H9 (cell line): Measurements from ENCODE around the gene TM7SF3. TPM values are rescaled to one million over a fixed set of nuclear protein-coding genes. Genes with fewer than 3 reads are reported as not detected.

Experiments
- DNase-seq: peaks from one replicate; pipeline ENCODE4 v3.0.0-alpha.2; 2017
- H2AFZ ChIP-seq: one replicate; pipeline ENCODE4 v1.6.1; 2013; ENCODE audit warnings: mild to moderate bottlenecking, low read length, control low read depth, moderate library complexity
- H2AK5ac ChIP-seq: 2 replicates; pipeline ENCODE4 v1.6.1; 2013; ENCODE audit warnings: low read length, control low read depth, mixed read lengths; ENCODE audit not compliant: insufficient read length
- H2BK120ac ChIP-seq: one replicate; pipeline ENCODE4 v1.6.1; 2013; ENCODE audit warnings: low read depth, mild to moderate bottlenecking, low read length, control low read depth, inconsistent platforms; ENCODE audit not compliant: poor library complexity, severe bottlenecking
- H2BK12ac ChIP-seq: 2 replicates; pipeline ENCODE4 v1.6.1; 2013; ENCODE audit warnings: low read length, control low read depth, mixed read lengths, low read depth; ENCODE audit not compliant: insufficient read length
- H2BK15ac ChIP-seq: 2 replicates; pipeline ENCODE4 v1.6.1; 2013; ENCODE audit warnings: low read depth, low read length, control low read depth
- H2BK20ac ChIP-seq: one replicate; pipeline ENCODE4 v1.6.1; 2013; ENCODE audit warnings: low read depth, mild to moderate bottlenecking, low read length, control low read depth, inconsistent platforms; ENCODE audit not compliant: poor library complexity, severe bottlenecking
- H2BK5ac ChIP-seq: 2 replicates; pipeline ENCODE4 v1.6.1; 2013; ENCODE audit warnings: low read length, control low read depth, mixed read lengths; ENCODE audit not compliant: insufficient read length
- H3K14ac ChIP-seq: 2 replicates; pipeline ENCODE4 v1.6.1; 2013; ENCODE audit warnings: low read length, control low read depth; ENCODE audit not compliant: insufficient read depth
- H3K18ac ChIP-seq: 2 replicates; pipeline ENCODE4 v1.6.1; 2013; ENCODE audit warnings: low read depth, mild to moderate bottlenecking, mixed read lengths, low read length, control low read depth; ENCODE audit not compliant: insufficient read length
- H3K23ac ChIP-seq: 2 replicates; pipeline ENCODE4 v1.6.1; 2013; ENCODE audit warnings: low read length, control low read depth, mixed read lengths, low read depth; ENCODE audit not compliant: insufficient read length
- H3K23me2 ChIP-seq: 2 replicates; pipeline ENCODE4 v1.6.1; 2013; ENCODE audit warnings: low read depth, mild to moderate bottlenecking, mixed read lengths, low read length, control low read depth; ENCODE audit not compliant: insufficient read length, poor library complexity, severe bottlenecking
- H3K27ac ChIP-seq: 2 replicates; pipeline ENCODE4 v1.5.1; 2013; ENCODE audit warnings: low read length, control low read depth, mixed read lengths, low read depth; ENCODE audit not compliant: insufficient read length
- H3K27me3 ChIP-seq: 2 replicates; pipeline ENCODE4 v1.6.1; 2013; ENCODE audit warnings: low read length, control low read depth, inconsistent platforms; ENCODE audit not compliant: insufficient read depth
- H3K4ac ChIP-seq: 2 replicates; pipeline ENCODE4 v1.6.1; 2013; ENCODE audit warnings: low read depth, mild to moderate bottlenecking, control low read depth, inconsistent platforms, low read length, moderate library complexity
- H3K4me1 ChIP-seq: 2 replicates; pipeline ENCODE4 v1.6.1; 2013; ENCODE audit warnings: low read length, control low read depth, inconsistent platforms; ENCODE audit not compliant: insufficient read depth
- H3K4me2 ChIP-seq: 2 replicates; pipeline ENCODE4 v1.6.1; 2013; ENCODE audit warnings: low read length, control low read depth, mixed read lengths; ENCODE audit not compliant: insufficient read length, insufficient read depth
- H3K56ac ChIP-seq: 2 replicates; pipeline ENCODE4 v1.6.1; 2013; ENCODE audit warnings: low read depth, mild to moderate bottlenecking, mixed read lengths, low read length, control low read depth; ENCODE audit not compliant: insufficient read length
- H3K79me1 ChIP-seq: 2 replicates; pipeline ENCODE4 v1.6.1; 2013; ENCODE audit warnings: low read depth, mild to moderate bottlenecking, moderate library complexity, low read length, control low read depth, inconsistent platforms; ENCODE audit not compliant: insufficient read depth, poor library complexity, severe bottlenecking
- H3K79me2 ChIP-seq: 2 replicates; pipeline ENCODE4 v1.6.1; 2013; ENCODE audit warnings: low read length, control low read depth, inconsistent platforms; ENCODE audit not compliant: insufficient read depth
- H3K9ac ChIP-seq: 2 replicates; pipeline ENCODE4 v1.6.1; 2013; ENCODE audit warnings: low read length, control low read depth, mixed read lengths; ENCODE audit not compliant: insufficient read length; ENCODE audit errors: extremely low read depth
- H3K9me3 ChIP-seq: one replicate; pipeline ENCODE4 v1.6.1; 2013; ENCODE audit warnings: low read depth, low read length, inconsistent platforms; ENCODE audit not compliant: control insufficient read depth
- H3T11ph ChIP-seq: one replicate; pipeline ENCODE4 v1.6.1; 2013; ENCODE audit warnings: mild to moderate bottlenecking, low read length, control low read depth, inconsistent platforms
- H4K20me1 ChIP-seq: one replicate; pipeline ENCODE4 v1.6.1; 2013; ENCODE audit not compliant: control insufficient read depth, insufficient read length, insufficient read depth
- H4K5ac ChIP-seq: 2 replicates; pipeline ENCODE4 v1.6.1; 2013; ENCODE audit warnings: low read depth, mild to moderate bottlenecking, mixed read lengths, low read length, control low read depth; ENCODE audit not compliant: insufficient read length
- H4K8ac ChIP-seq: replicated peaks from 2 replicates; pipeline ENCODE4 v1.6.1; 2013; ENCODE audit warnings: low read length, control low read depth, mixed read lengths, low read depth; ENCODE audit not compliant: insufficient read length
- H4K91ac ChIP-seq: 2 replicates; pipeline ENCODE4 v1.6.1; 2013; ENCODE audit warnings: low read depth, mild to moderate bottlenecking, moderate library complexity, mixed read lengths, low read length, control low read depth; ENCODE audit not compliant: insufficient read length
- H3K27ac Mint-ChIP-seq, 3 experiments: 2 replicates in 2 of 3; 3 replicates in 1 of 3; pipeline ENCODE4 v1.8.0; 2020 to 2021; ENCODE audit warnings: mixed read lengths in 3 of 3, mild to moderate bottlenecking in 1 of 3, moderate library complexity in 1 of 3
- H3K27me3 Mint-ChIP-seq: 2 replicates; pipeline ENCODE4 v1.8.0; 2021; ENCODE audit warnings: low read depth, mild to moderate bottlenecking, moderate library complexity, mixed read lengths
- H3K36me3 Mint-ChIP-seq, 3 experiments: 2 replicates in 2 of 3; 3 replicates in 1 of 3; pipeline ENCODE4 v1.8.0; 2020 to 2021; ENCODE audit warnings: low read depth in 3 of 3, mixed read lengths in 3 of 3; ENCODE audit not compliant: insufficient read depth in 1 of 3
- H3K4me1 Mint-ChIP-seq, 2 experiments: 2 replicates each; pipeline ENCODE4 v1.8.0; 2020; ENCODE audit warnings: mixed read lengths in 2 of 2
- H3K4me3 Mint-ChIP-seq, 2 experiments: 2 replicates in 1 of 2; 3 replicates in 1 of 2; pipeline ENCODE4 v1.8.0; 2020 to 2021; ENCODE audit warnings: mild to moderate bottlenecking in 2 of 2, mixed read lengths in 2 of 2, moderate library complexity in 1 of 2
- H3K9me3 Mint-ChIP-seq, 2 experiments: 2 replicates in 1 of 2; 3 replicates in 1 of 2; pipeline ENCODE4 v1.8.0; 2020; ENCODE audit warnings: mild to moderate bottlenecking in 2 of 2, mixed read lengths in 2 of 2, moderate library complexity in 1 of 2
- WGBS: extraction: QIAGEN DNeasy Blood & Tissue Kit; methylation state at CpG from one replicate; pipeline ENCODE4 v1.1.7; 2013; ENCODE audit warnings: missing lambda C conversion rate, low lambda C conversion rate, mixed read lengths; ENCODE audit not compliant: insufficient read length; ENCODE audit errors: extremely low coverage; 5-methylcytosine and 5-hydroxymethylcytosine counted together
- total RNA-seq: library from RNA; stranded (reverse); gene quantifications from 2 replicates; pipeline ENCODE4 v1.2.1, GENCODE V29; 2021
- TF ChIP-seq, protein P1 (sequence below): fragments of 200-600 bp; sonication (generic); conservative IDR thresholded peaks from 3 replicates; pipeline ENCODE4 v1.8.0; 2021; ENCODE audit warnings: antibody characterized with exemption, mild to moderate bottlenecking

TM7SF3 gene
- total RNA-seq, 1 experiment from 2014 or later, result 74.9 TPM

DNA sequence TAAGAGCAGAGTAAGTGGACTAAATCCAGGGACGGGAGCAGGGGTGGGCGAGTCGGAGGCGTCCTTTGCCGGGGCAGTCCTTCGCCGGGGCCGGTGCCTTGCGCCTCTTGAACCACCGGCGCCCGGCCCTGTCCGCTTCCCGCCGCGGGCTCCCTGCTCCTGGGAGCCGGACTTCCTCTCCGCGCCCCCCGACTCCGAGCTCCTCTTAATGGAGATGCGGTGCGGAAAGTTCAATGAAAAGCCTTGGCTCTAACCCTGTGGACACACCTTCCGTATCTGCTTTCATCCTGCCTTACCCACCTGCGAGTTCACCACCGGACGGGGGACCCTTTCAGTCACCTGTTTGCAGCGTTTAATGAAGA, 75.5 kb downstream of the TM7SF3 start:
- no peak overlapping the region for H2BK12ac ChIP-seq
- H3K9me3 ChIP-seq, result no peaks in the 10 kb centered on the region
- Mint-ChIP-seq H3K9me3 (no peaks in the 10 kb centered on the region), H3K4me3 (peak overlapping the region; percentile 95 to 98), H3K27ac (peak overlapping the region; percentile 99 to 100 (median 100)), H3K4me1 (peaks cover 19 to 20% of the 10 kb centered on the region in 2 experiments), H3K36me3 (peaks cover 0 to 7% (median 6%) of the 10 kb centered on the region in 3 experiments; a peak in 4 of 7 replicates), H3K27me3 (no peaks in the 10 kb centered on the region)
- H3K23ac ChIP-seq, result no peak overlapping the region
- H3K4me1 ChIP-seq, result peaks cover 3% of the 10 kb centered on the region; the same call in 1 of the 2 replicates
- no peak overlapping the region for H3K4ac ChIP-seq
- peak overlapping the region; percentile 65 for H3K4me2 ChIP-seq
- peak overlapping the region; percentile 77 for H3K18ac ChIP-seq
- no peak overlapping the region for H4K5ac ChIP-seq
- H2BK120ac ChIP-seq, result no peak overlapping the region
- H3K27me3 ChIP-seq, result no peaks in the 10 kb centered on the region
- no peaks in the 10 kb centered on the region for H3K23me2 ChIP-seq
- H3K9ac ChIP-seq, result peak overlapping the region; percentile 95
- no peak overlapping the region for H2AK5ac ChIP-seq
- H2BK15ac ChIP-seq, result no peak overlapping the region
- H3K27ac ChIP-seq, result no peak overlapping the region
- WGBS, result no CpG with 5 or more reads among the region's 28 CpGs
- peaks cover 14% of the 10 kb centered on the region; the same call in 1 of the 2 replicates for H3K79me2 ChIP-seq
- H4K91ac ChIP-seq, result no peak overlapping the region
- H3T11ph ChIP-seq, result no peak overlapping the region
- H3K56ac ChIP-seq, result no peak overlapping the region
- H2AFZ ChIP-seq, result no peak overlapping the region
- H3K79me1 ChIP-seq, result peaks cover 11% of the 10 kb centered on the region
- TF ChIP-seq, protein P1, sequence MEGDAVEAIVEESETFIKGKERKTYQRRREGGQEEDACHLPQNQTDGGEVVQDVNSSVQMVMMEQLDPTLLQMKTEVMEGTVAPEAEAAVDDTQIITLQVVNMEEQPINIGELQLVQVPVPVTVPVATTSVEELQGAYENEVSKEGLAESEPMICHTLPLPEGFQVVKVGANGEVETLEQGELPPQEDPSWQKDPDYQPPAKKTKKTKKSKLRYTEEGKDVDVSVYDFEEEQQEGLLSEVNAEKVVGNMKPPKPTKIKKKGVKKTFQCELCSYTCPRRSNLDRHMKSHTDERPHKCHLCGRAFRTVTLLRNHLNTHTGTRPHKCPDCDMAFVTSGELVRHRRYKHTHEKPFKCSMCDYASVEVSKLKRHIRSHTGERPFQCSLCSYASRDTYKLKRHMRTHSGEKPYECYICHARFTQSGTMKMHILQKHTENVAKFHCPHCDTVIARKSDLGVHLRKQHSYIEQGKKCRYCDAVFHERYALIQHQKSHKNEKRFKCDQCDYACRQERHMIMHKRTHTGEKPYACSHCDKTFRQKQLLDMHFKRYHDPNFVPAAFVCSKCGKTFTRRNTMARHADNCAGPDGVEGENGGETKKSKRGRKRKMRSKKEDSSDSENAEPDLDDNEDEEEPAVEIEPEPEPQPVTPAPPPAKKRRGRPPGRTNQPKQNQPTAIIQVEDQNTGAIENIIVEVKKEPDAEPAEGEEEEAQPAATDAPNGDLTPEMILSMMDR, result no peak
- H4K20me1 ChIP-seq, result no peaks in the 10 kb centered on the region
- H2BK5ac ChIP-seq, result no peak overlapping the region
- H3K14ac ChIP-seq, result peak overlapping the region; percentile 92
- DNase-seq, result no peak
- H4K8ac ChIP-seq, result no peak overlapping the region
- H2BK20ac ChIP-seq, result no peak overlapping the region
